ENCODE measurements around the gene GTF2H3. TPM values are rescaled to one million over a fixed set of nuclear protein-coding genes. Genes with fewer than 3 reads are reported as not detected.

Gene GTF2H3
- 21.2 and 27.2 TPM in 2 replicates for total RNA-seq

DNA sequence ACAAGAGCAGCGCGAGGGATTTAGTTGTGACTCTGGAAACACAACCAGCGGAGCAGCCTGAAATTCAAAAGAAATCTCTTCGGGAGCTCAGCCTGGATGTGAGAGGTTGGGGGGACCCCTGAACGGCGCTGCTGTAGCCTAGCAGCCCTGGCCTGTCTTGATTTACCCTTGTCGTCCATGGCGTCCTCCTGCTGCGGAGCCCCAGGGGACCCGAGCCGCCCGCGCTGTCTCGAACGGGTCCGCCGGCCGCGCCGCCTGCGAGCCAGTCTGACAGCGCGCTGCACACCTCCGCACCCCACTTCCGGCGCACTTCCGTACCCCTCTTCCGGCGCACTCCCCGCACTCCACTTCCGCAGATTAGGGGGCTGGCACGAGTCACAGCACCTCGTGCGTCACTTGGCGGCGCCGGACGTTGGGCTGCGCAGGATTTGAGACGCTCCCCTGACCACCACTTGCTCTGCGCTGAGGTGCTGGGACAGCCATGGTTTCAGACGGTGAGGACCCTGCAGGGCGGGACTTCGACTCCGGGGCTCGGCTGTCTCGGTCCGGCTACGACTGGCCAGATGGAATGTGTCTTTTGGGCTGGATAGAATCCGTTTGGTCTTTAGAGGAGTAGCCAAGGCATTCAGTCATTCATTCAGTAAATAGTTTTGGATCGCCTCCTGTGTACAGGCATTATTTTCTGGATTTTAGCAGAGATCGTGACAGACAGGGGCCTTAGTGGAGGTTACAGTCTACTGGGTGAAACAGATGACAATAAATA is at the start of gene GTF2H3, which contains the start of gene EIF2B1:
GTF2H3 (plus strand) TSS at position 451 of the 763 bp plus-strand sequence; CDS start at position 482, 31 bp downstream.
EIF2B1 (minus strand) TSS at position 308 of the 763 bp plus-strand sequence; CDS start at position 179, 129 bp downstream.

DNA sequence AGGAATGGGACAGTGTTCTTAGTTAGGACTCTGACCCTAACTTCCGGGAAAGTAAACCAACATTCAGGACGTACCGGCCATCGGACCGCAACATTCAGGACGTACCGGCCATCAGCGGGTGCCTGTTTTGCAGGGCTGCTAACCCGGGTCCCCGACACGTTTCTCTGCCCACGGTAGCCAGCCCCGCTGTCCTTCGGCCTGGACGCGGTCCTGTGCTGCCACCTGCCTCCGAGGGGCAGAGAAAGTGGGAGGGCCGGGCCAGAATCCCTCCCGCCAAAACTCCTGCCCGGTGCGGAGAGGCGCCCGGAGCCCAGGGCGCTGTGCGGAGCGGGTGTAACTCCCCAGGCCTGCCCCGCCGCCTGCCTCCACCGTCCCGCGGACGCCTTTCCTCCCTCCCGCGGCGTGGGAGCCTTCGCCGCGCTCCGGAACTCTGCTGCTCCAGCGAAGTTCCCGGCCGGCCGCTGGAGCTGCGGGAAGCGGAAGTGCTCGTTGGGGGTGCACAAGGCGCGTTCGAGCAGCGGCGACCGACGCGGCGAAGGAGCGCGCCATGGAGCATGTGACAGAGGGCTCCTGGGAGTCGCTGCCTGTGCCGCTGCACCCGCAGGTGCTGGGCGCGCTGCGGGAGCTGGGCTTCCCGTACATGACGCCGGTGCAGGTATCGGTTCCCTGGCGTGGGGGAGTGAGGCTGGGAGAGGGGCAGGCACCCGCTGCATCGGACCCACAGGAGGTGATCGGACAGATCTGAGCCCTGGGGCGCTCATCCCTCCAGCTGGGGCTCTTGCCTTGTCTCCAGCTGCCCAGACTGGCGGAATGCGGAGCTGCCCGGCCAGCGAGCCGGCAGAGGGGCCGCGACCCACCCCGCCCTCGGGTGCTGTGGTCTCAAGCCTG is 31.8 kb upstream of the GTF2H3 start, which contains the start of gene DDX55:
DDX55 (plus strand) TSS at position 498 of the 888 bp plus-strand sequence; CDS start at position 548, 50 bp downstream.

DNA sequence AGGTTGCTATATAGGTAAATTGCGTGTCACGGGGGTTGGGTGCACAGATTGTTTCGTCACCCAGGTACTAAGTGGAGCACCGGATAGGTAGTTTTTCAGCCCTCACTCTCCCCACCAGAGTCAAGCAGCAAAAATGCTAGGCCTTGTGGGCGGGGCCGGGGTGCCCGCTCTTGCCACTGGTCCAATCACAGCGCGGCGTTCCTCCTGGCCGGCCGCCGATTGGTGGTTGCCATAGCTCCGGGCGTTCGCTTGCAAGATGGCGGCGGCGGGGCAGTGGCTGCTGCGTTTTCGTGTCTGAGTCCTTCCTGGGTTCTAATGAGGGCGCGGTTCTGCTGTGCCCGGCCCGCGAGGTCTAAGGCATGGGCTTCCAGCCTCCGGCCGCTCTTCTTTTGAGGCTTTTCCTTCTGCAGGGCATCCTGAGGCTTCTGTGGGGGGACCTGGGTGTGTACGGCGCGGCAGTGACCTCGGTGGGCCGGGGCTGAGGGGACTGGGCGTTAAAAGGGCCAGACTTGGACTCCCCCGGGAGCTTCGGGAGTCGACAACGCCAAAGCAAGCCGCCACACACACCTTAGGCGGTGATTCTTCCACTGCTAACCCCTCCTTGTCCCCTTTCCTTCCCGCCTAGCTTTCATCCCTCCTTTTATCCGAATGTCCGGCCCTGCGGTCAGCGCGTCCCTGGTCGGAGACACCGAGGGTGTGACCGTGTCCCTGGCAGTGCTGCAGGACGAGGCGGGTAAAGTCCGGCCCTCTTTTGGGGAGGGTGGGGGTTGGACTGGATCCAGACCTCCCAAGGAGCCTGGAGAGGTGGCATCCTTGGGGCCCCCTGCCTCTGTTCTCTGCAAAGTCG is 37.5 kb downstream of the GTF2H3 start, which contains the start of gene TCTN2:
TCTN2 (plus strand) TSS at position 232 of the 847 bp plus-strand sequence; CDS start at position 360, 128 bp downstream.

Other genes with a start within 250 kb of the GTF2H3 start
- 24.9 and 26.3 TPM in 2 replicates for gene KMT5A, start 249.7 kb upstream of the GTF2H3 start, total RNA-seq
- gene RILPL2, start 197.1 kb upstream of the GTF2H3 start, total RNA-seq = 3.1 and 4.4 TPM in 2 replicates
- gene SNRNP35, start 175.7 kb upstream of the GTF2H3 start, total RNA-seq = 11.3 and 13.4 TPM in 2 replicates
- 3.6 and 4.7 TPM in 2 replicates for gene RILPL1, start 100.1 kb upstream of the GTF2H3 start, total RNA-seq
- gene TMED2, start 49.3 kb upstream of the GTF2H3 start, total RNA-seq = 339 and 393 TPM in 2 replicates
- gene DDX55, start 31.7 kb upstream of the GTF2H3 start, total RNA-seq = 6.9 and 11.9 TPM in 2 replicates
- 26.5 and 29.8 TPM in 2 replicates for gene EIF2B1, start 143 bp upstream of the GTF2H3 start, total RNA-seq
- gene TCTN2, start 37.3 kb downstream of the GTF2H3 start, total RNA-seq = 2.9 and 5.9 TPM in 2 replicates
- 14.6 and 31.7 TPM in 2 replicates for gene ATP6V0A2, start 78.5 kb downstream of the GTF2H3 start, total RNA-seq
- gene DNAH10, start 128.5 kb downstream of the GTF2H3 start, total RNA-seq = under 0.01 and 0.17 TPM in 2 replicates

Data from dermis lymphatic vessel endothelial cell (primary cell).